ENCODE measurements around the gene CSMD2. TPM values are rescaled to one million over a fixed set of nuclear protein-coding genes. Genes with fewer than 3 reads are reported as not detected.

The CSMD2 gene
- total RNA-seq, 6 experiments from 2014 or later = under 0.01 to 0.19 (median 0.09) TPM; not detected in 1

- no peak for TF ChIP-seq POLR2A (IDR thresholded peaks at IDR 0.05)
- TF ChIP-seq CTCF (IDR thresholded peaks at IDR 0.05) = no peak
- no peaks in the 10 kb centered on the region for H3K27me3 ChIP-seq
- intact Hi-C loops (cut with DNase I) = no loop called here
- H3K4me3 ChIP-seq = no peak overlapping the region
- no peak for DNase-seq
- WGBS (ENCODE audit: insufficient coverage, low coverage, low lambda C conversion rate, missing lambda C conversion rate) = 59% methylated on average over 3 of the region's 12 CpGs
- no peaks in the 10 kb centered on the region for H3K36me3 ChIP-seq
- H3K9me3 ChIP-seq = no peaks in the 10 kb centered on the region
- no peak overlapping the region for H3K27ac ChIP-seq
- no peak for ATAC-seq
- H3K4me1 ChIP-seq = no peaks in the 10 kb centered on the region
Measured at GRCh38 chr1:33706634-33707255, 458.3 kb downstream of the CSMD2 start.

- Histone ChIP-seq H3K36me3 (no peaks in the 10 kb centered on the region), H3K27me3 (no peaks in the 10 kb centered on the region), H3K27ac (no peak overlapping the region), H3K4me1 (no peaks in the 10 kb centered on the region), H3K4me3 (no peak overlapping the region), H3K9me3 (no peaks in the 10 kb centered on the region)
- ATAC-seq (no peak), DNase-seq (no peak)
- intact Hi-C loops (cut with DNase I) = no loop called here
- WGBS (ENCODE audit: insufficient coverage, low coverage, low lambda C conversion rate, missing lambda C conversion rate) = 51% methylated on average over 3 of the region's 3 CpGs
- no peak for TF ChIP-seq CTCF (IDR thresholded peaks at IDR 0.05)
- no peak for TF ChIP-seq POLR2A (IDR thresholded peaks at IDR 0.05)
Measured at GRCh38 chr1:33703464-33703863, 461.6 kb downstream of the CSMD2 start.

- intact Hi-C loops (cut with DNase I) = no loop called here
- Histone ChIP-seq H3K4me1 (no peaks in the 10 kb centered on the region), H3K27ac (no peak overlapping the region), H3K27me3 (no peaks in the 10 kb centered on the region), H3K36me3 (no peaks in the 10 kb centered on the region), H3K4me3 (no peak overlapping the region), H3K9me3 (no peaks in the 10 kb centered on the region)
- DNase-seq = no peak
- ATAC-seq = no peak
- WGBS (ENCODE audit: insufficient coverage, low coverage, low lambda C conversion rate, missing lambda C conversion rate) = 82% methylated on average over 10 of the region's 14 CpGs
- TF ChIP-seq CTCF (IDR thresholded peaks at IDR 0.05) (no peak), POLR2A (IDR thresholded peaks at IDR 0.05) (no peak)
Measured at GRCh38 chr1:33698361-33699035, 466.5 kb downstream of the CSMD2 start.

GRCh38 chr1:33697816-33698215 lies 467.2 kb downstream of the CSMD2 start:
- WGBS (ENCODE audit: insufficient coverage, low coverage, low lambda C conversion rate, missing lambda C conversion rate) = 30% methylated on average over 2 of the region's 2 CpGs
- ATAC-seq (no peak), DNase-seq (no peak)
- Histone ChIP-seq H3K9me3 (no peaks in the 10 kb centered on the region), H3K4me3 (no peak overlapping the region), H3K36me3 (no peaks in the 10 kb centered on the region), H3K4me1 (no peaks in the 10 kb centered on the region), H3K27me3 (no peaks in the 10 kb centered on the region), H3K27ac (no peak overlapping the region)
- TF ChIP-seq CTCF (IDR thresholded peaks at IDR 0.05) (no peak), POLR2A (IDR thresholded peaks at IDR 0.05) (no peak)
- intact Hi-C loops (cut with DNase I) = no loop called here
